GM21447 (cell line): Measurements from ENCODE around the gene CPA3.

Source experiments
- ATAC-seq: cut with Tn5 transposase; IDR thresholded peaks from one replicate; pipeline ENCODE4 v1.9.1; 2021; ENCODE audit not compliant: unreplicated experiment

The CPA3 gene

DNA sequence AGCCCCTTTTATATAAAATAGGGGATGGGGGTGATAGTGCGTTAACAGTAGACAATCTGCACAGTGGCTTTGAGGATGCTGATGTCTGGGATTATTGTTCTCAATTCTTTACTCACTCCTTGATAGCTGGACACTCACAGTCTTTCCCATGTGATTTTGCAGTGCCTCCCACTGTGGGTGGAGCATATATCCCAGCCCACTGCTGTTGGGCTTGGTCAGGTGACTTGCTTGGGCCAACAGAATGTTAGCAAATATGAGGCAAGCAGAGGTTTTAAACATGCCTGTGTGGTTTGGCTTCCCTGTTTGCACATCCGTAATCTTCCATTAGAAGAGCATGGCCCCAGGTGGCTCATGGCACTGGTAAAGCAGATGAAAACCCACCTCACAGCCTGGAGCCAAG lies 46.5 kb downstream of the CPA3 start:
- no peak for ATAC-seq

- ATAC-seq, result no peak
Observed at GRCh38 chr3:148914936-148915690, 50.0 kb downstream of the CPA3 start.

GRCh38 chr3:148916132-148916531 lies 51.0 kb downstream of the CPA3 start:
- ATAC-seq, result no peak

DNA sequence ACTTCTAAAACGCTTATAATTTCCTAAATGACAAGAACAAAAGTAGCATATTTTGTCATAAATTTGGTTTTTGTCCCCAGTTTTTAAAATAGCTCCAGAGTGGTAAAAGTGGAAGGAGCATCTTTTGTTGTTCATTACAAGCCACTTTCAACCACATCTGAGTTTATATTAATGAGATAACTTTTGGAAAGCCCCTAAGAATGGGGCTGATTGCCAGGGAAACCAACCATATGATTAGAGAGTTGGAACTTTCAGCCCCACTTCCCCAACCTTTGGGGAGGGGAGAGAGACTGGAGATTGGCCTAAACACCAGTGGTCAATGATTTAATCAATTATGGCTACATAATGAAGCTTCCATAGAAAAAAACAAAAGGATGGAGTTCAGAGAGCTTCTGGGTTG lies 57.4 kb downstream of the CPA3 start:
- peak; percentile 48 for ATAC-seq

DNA sequence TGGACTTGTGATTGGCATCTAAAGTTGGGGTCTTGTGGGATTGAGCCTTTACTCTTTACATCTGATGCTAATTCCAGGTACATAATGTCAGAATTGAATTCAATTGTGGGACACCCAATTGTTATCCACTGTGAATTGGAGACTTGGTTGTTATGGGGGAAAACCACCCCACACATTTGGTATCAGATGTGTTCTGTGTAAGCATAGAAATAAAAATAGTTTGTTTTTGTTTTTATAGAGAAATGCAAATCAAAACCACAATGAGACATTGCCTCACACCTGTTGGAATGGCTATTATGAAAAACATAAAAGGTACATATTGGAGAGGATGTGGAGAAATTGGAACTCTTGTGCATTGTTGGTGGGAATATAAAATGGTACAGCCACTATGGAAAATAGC lies 58.5 kb downstream of the CPA3 start:
- ATAC-seq, result no peak

GRCh38 chr3:148924562-148924961 lies 59.5 kb downstream of the CPA3 start:
- ATAC-seq, result no peak

- ATAC-seq, result no peak
Observed at GRCh38 chr3:148925845-148926244, 60.7 kb downstream of the CPA3 start.

DNA sequence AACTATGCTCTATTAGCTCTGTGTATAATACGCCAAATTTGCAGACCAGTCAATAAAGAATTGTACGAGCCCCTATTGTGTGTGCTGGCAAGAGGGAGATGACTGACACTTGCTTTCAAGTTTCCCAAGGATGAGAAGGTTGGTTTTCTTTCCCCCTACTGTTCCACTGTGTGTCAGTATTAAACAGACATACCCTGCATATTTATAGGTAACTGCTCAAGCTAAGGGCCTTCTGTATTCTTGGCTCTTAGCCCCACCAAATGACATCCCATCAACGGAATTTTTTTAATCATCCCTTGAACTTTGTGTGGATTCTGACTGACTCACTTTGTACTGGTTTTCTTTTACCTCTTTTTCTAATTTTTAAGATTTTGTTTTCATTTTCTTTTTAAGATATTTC lies 65.7 kb downstream of the CPA3 start:
- no peak for ATAC-seq

- ATAC-seq, result no peak
Observed at GRCh38 chr3:148931574-148931973, 66.5 kb downstream of the CPA3 start.

DNA sequence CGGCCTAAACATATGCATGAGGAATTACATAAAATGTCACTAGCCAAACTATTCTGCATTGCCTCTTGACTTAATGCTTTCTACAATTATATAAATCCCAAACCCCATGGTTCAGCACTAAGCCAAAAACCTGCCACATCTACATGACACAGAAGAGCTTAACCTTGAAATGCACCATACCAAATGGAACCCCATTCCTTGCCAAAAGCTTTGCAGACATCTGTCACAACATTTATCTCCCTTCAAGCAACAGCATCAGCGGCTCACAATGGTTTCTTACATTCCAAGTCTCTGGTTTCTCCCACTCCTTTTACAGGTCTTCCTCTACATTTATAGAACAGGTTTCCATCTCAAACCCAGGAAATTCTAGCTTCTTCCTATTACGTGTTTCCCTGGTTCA lies 67.9 kb downstream of the CPA3 start:
- no peak for ATAC-seq

GRCh38 chr3:148937467-148938255 lies 72.6 kb downstream of the CPA3 start:
- ATAC-seq, result no peak

GRCh38 chr3:148938306-148938705 lies 73.2 kb downstream of the CPA3 start:
- no peak for ATAC-seq

DNA sequence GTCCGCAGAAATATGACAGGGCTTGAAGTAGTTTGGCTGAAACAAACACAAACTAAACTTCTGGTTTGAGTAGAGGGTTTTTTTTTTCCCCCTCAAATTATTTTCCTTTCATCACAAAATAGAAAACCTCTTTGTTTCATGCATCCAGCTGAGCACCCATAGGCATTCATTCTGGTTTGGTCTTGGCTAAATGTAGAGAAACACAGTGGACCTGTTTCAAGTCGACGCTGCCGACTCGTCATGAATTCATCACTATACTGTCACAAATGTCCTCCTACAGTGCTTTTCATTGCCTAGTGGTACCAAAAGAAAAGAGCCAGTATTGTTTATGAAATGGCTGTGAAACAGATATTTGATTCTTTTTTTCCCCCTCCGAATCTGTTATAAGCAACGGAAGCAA lies 73.8 kb downstream of the CPA3 start:
- no peak for ATAC-seq

- no peak for ATAC-seq
Observed at GRCh38 chr3:148940983-148941382, 75.9 kb downstream of the CPA3 start.

DNA sequence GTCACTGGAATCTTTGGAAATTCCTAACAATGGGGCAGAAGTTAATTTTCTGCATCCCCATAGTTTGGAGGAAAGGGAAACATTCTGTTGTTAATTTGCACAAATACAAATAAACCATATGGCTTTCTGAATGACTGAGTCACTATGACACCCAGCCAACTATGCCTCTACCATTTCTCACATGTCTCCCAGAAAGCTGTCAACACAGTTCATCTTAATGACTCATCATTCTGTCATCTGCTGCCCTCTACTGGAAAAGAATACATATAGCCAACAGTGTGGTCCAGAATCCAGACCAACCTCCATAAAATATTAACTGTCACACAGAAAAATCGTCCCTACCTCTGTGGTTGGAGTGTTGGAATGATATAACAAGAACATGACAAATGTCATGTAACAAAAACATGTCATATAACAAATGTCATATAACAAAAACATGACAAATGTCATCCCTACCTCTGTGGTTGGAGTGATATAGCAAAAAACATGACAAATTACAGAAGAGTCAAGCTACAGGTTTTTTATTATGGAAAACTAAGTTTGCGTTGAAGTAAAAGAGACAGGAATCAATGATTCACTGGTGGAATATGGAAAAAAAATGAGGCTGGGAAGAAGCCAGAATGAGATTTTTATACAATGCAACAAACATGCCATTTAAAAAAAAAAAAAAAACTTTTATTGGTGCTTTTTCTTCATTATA lies 78.6 kb downstream of the CPA3 start:
- ATAC-seq, result peak; percentile 97

DNA sequence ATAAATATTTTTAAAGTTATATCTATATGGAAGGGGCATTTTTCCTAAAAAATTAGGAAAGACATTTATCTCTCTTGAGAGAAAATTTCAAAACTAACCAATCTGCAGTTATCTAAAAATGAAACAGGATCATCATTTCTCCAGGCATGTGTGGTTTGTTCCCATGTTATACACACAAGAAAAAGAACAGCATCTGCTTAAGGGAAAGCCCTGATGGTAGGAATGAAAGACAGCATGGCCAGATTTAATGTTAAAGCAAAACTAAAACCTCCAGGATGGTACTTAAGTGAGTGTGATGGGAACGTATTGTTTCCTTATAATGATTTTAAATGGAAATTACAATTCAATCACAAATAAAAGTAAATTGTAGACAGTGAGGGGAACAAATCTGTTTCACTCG lies 80.0 kb downstream of the CPA3 start:
- no peak for ATAC-seq
